Stimulated activated CD4-positive, alpha-beta T cell treated with anti-CD3 and anti-CD28 coated beads, Interleukin-12 subunit alpha, Interleukin-12 subunit beta, amount 100 ng/mL, for 4 hours (primary cell): Measurements from ENCODE around the gene PTK7.
"Not testable (repeated sequence)": the region's sequence is repeated elsewhere in the genome, so short reads cannot be mapped to it uniquely, and the experiment has no call there.

Experiments
- DNase-seq: peaks from one replicate; pipeline ENCODE4 v3.0.0-alpha.2; 2020

Gene PTK7

DNA sequence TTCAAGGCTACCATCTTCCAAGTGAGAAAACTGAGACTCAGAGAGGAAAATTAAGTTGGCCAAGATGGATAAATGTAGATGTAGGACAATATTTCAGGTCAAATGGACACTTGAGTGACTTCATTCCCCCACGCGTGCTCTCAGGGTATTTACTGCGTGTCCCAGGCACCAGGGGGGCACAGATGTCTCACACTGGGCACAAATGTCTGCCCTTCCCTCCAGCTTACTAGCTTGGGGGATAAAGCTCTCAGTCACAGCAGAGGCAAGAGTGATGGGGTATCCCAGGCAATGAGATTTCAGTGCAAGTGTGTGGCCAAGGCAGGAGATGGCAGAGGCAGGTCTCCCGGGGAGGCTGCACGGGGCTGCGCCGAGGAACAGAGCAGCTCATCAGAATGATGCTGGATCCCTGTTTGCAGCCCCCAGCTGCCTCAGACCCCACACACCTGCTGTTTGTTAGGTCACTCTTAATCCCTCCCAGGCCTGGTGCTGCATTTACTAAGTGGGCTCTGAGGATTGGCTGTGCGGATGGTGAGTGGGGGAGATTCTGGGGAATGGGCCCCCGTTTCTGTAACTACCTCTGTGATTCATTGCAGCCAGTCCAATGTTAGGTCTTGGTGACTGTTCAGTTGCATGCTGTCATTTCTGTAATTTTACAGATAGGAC, 44.1 kb downstream of the PTK7 start:
- DNase-seq, result no peak

DNA sequence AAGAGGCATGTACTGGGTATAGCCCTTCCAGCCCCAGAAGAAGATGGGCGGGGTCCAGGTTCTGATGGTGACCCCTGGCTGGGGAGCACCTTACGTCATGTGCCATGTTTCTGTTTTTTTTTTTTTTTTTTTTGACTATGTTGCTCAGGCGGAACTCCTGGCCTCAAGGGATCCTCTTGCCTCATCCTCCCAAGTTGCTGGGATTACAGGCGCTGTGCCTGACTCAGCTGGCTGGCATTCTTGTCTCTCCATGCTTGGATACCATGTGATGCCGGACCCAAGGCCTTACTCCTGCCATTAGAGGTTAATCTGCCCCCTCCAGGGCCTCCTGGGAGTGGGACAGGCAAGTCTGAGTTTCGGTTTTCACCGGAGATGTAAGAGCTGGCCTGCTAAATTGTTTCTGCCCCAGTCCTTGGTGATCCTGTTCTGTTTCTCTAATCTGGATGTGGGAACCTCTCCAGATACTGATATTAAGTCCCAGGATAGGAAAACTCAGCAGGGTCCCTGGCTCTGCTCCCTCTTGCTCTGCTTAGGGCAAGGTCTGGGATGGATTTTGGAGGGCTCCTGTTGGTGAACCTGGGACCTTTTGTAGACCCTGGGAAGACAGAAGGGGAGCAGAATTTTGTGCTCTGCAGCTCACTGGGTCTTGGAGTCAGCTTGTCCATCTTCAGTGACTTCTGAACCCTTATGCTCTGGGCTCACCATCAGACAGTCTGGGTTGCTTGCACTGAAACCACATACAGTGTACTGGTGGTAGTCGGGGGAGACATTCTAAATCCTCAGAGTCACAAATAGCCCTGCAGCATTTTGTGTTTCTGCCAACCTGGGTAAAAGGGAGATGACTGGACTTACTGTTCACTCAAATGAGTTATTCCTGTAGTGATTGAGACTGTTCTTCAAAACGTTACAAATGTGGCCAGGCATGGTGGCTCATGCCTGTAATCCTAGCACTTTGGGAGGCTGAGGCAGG, 45.1 kb downstream of the PTK7 start:
- DNase-seq, result no peak

DNA sequence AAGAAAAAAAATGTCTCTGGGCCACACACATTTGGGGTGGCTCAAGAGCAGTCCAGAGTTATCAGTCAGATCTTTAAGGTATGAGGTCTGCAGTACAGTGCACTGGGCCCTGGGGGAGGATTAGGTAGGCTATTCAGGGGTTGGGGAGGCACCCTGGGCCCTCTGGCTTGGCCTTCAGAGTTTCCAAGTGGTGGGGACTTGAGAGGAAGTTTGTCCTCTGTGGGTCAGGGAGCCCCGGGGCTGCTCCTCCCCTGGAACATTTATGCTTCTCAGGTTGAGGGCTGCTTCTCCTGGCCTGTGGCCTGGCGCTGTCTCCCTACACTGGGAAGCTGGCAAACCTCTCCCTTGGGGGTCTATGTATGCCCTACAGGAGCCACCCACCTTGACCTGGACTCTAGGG, 46.0 kb downstream of the PTK7 start:
- DNase-seq, result no peak

DNA sequence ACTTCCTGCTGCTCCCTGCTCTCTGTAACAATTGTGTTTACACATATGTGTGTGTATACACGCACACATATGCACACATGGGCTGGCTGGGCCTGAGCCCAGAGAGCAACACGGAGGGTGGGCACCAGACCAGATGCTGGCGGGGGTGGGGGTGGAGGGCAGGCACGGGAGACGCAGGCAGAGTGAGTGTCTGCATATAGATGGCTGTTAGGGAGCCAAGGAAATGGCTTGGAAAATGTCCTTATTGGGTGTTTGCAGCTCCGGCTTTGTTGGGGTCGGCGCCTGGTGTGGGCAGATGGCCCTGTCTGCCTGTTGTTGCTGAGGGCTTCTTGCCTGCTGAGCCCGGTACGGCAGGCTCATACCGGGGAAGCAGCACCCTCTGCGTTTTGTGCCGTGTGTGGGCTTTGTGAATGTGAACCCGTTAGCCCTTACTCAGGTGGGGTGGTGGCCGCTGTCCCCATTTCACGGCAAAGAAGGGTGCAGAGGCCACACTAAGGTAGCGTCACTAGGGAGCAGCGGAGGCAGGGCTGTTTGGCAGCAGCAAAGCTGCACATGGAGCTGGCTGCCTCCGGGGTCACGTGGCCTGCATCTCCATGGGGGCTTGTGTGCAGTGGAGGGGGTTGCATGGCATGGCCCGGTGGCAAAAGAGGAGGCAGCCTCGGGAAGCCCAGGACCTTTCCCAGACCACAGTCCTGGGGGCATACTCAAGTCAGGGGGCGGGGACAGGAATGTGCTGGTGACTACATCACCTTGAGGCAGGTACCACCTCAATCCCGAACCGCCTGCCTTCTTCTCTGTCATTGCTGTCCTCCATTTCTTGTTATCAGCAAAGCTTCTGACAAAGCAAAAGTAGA, 47.6 kb downstream of the PTK7 start:
- no peak for DNase-seq

DNA sequence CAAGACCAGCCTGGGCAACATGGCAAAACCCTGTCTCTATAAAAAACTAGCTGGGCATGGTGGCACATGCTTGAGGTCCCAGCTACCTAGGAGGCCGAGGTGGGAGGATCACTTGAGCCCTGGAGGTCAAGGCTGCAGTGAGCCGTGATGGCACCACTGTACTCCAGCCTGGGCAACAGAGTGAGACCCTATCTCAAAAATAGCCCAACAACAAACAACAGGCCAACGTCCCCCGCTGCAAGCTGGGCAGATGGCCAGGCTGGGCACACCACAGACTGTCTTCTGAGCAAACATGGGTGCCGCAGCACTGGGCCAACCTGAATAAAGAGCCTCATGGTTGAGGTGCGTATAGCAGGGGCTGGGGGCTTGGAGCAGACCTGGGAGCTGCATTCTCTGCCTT, 48.4 kb downstream of the PTK7 start:
- DNase-seq, result no peak

DNA sequence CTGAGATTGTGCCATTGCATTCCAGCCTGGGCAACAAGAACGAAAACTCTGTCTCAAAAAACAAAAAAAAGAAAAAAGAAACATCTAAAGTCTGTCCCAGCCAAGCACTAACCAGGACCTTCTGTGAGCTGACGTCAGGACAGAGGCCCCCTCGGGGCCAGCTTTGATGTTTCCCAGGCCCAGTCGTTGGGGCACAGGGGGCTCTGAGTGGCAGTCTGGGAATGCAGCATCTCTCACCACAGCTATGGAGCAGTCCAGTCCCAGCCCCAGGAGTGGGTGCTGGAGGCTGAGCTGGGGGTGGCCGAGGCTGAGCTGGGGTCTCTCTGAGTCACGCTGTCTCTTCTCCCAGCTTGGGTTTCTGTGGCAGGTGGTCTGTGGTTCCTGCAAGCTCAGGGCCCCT, 49.0 kb downstream of the PTK7 start:
- DNase-seq, result no peak

DNA sequence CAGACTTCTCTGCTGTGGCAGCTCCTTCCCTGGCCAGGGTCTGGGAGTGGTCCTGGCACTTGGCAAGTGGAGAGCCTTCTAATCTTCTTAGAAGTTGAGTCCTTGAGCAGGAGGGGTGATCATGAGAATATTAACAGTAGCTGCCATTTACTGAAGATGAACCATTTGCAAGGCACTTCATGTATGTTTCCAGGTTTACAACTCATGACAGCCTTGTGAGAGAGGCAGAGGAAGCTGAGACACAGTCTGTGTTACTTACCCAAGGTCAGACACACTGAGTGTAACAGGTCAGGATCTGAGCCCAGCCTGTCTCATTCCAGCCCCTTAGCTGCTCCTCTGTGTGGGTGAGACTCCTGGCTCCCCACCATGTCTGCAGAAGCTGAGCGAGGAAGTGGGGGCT, 49.4 kb downstream of the PTK7 start:
- DNase-seq, result no peak

DNA sequence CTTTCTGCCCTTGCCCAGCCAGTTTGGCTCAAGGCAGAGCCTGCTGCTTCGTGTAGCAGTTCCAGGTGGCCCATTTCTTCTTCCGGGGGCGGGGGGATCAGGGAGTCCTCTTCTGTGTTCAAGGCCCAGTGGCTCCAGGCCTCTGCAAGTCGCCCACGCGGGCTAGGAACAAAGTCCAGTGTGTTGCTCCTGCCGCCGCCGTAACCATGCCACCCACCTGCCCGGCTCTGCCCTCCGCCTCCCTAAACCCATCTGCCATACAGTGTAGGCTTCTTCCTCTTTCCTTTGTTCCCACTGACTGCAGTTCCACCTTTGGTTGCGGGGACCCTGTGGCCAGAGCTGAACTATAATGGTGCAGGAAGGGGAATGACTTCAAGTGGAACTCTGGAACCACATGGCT, 51.1 kb downstream of the PTK7 start:
- no peak for DNase-seq

DNA sequence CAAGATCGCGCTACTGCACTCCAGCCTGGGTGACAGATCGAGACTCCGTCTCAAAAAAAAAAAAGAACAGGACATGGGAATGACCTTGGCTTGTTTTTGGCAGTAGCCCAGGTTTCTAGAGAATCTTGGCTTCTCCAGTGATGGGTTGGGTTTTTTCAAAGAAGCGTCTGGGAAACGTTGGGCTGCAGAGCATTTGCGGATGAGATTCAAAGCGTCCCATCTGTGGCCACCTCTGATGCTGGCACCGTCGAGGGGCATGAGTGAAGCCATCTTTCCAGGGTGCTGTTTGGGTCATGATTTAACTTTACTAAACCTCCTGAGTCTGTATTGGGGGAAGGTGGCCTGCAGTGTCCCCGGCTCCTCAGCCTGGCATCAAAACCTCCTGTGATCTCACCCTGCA, 51.8 kb downstream of the PTK7 start:
- DNase-seq, result no peak

DNA sequence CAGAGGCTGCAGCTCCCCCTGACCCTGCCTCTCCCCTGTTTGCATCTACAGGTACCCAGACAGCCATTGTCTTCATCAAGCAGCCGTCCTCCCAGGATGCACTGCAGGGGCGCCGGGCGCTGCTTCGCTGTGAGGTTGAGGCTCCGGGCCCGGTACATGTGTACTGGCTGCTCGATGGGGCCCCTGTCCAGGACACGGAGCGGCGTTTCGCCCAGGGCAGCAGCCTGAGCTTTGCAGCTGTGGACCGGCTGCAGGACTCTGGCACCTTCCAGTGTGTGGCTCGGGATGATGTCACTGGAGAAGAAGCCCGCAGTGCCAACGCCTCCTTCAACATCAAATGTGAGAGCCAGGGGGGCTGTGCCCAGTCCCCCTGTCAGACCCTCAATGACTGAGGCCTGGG, 52.8 kb downstream of the PTK7 start:
- no peak for DNase-seq

DNA sequence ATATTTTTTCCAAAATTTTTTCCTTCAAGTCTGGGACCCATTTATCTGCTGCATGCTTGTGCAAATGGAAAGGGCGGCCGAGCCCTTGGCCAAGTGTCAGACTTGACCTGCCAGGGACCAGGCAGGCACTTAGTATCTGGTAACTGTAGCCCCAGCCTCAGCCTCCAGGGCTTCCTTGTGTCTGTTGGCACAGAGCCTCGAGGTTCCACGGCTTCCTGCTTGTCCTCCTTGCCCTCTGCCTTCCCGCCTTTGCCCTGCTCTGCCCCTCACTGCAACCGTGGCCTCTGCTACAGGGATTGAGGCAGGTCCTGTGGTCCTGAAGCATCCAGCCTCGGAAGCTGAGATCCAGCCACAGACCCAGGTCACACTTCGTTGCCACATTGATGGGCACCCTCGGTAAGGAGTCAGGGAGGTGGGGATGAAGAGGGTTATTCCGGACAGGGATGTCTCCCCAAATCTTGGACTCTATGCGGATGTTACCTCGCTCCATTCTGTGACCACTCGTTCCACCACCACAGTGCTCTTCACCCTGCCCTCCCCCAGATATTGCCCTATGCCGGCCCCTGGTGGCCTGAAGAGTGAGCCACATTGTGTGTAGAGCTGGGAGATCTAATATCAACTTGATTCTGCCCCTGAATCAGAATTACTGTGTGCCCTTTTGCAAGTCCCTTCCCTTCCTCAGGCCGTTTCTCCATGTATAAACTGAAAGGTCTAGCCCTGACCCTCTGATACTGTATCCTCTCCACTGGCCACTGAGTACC, 53.5 kb downstream of the PTK7 start:
- DNase-seq, result no peak

DNA sequence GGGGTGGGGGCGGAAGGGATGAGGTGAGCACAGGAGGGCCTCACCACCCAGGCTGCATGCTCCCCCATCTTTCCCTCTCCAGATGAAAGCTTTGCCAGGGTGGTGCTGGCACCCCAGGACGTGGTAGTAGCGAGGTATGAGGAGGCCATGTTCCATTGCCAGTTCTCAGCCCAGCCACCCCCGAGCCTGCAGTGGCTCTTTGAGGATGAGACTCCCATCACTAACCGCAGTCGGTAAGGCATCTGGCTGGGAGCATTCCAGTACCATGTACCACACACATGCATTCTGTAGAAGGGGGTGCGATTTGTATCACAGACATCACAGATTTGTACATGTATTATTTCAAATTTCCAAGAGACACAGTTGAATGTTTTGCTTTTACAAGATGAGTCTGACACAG, 54.3 kb downstream of the PTK7 start:
- DNase-seq, result no peak

DNA sequence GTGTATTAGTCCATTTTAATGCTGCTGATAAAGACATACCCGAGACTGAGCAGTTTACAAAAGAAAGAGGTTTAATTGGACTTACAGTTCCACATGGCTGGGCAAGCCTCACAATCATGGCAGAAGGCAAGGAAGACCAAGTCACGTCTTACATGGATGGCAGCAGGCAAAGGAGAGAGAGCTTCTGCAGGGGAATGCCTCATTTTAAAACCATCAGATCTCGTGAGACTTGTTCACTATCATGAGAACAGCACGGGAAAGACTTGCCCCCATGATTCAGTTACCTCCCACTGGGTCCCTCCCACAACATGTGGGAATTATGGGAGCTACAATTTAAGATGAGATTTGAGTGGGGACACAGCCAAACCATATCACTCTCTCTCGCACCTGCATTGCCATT, 55.3 kb downstream of the PTK7 start:
- DNase-seq, result not testable (repeated sequence)

DNA sequence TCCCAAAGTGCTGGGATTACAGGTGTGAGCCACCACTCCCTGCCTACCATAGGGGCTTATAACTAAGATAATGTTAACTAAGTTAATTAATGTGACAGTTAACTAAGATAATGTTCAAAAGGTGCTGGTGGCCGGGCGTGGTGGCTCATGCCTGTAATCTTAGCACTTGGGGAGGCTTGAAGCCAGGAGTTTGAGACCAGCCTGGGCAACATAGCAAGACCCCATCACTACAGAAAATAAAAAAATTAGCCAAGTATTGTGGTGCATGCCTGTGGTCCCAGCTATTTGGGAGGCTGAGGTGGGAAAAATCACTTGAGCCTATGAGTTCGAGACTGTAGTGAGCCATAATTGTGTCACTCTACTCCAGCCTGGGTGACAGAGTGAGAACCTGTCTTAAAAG, 62.2 kb downstream of the PTK7 start:
- DNase-seq, result no peak

DNA sequence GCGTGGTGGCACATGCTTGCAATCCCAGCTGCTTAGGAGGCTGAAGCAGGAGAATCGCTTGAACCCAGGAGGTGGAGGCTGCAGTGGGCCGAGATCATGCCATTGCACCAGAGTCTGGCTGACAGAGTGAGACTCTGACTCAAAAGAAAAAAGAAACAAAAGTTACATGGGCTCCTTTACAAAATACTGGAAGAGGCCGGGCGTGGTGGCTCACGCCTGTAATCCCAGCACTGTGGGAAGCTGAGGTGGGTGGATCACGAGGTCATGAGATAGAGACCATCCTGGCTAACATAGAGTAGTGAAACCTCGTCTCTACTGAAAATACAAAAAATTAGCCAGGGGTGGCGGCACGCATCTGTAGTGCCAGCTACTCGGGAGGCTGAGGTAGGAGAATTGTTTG, 63.9 kb downstream of the PTK7 start:
- DNase-seq, result not testable (repeated sequence)

DNA sequence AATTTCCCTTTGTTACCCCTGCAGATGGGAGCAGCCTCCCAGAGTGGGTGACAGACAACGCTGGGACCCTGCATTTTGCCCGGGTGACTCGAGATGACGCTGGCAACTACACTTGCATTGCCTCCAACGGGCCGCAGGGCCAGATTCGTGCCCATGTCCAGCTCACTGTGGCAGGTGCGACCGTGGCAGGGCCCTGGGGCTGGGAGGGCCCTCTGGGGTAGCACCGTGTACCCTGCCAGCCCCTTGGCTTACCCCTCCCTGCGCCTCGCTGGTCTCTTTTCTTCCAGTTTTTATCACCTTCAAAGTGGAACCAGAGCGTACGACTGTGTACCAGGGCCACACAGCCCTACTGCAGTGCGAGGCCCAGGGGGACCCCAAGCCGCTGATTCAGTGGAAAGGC, 65.5 kb downstream of the PTK7 start:
- DNase-seq, result no peak

DNA sequence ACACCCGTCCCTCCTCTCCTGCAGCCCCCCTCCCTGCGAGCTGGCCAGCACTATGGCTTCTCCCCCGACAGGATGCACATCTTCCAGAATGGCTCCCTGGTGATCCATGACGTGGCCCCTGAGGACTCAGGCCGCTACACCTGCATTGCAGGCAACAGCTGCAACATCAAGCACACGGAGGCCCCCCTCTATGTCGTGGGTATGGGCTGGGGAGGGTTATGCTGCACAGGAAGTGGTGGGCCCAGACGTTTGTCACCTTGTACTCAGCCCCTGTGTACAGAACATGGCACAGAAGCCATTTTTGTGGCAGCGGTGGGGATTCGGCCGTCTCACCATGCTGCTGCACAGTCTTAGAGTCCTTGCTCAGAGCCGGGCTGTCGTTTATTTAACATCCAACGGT, 66.0 kb downstream of the PTK7 start:
- no peak for DNase-seq

DNA sequence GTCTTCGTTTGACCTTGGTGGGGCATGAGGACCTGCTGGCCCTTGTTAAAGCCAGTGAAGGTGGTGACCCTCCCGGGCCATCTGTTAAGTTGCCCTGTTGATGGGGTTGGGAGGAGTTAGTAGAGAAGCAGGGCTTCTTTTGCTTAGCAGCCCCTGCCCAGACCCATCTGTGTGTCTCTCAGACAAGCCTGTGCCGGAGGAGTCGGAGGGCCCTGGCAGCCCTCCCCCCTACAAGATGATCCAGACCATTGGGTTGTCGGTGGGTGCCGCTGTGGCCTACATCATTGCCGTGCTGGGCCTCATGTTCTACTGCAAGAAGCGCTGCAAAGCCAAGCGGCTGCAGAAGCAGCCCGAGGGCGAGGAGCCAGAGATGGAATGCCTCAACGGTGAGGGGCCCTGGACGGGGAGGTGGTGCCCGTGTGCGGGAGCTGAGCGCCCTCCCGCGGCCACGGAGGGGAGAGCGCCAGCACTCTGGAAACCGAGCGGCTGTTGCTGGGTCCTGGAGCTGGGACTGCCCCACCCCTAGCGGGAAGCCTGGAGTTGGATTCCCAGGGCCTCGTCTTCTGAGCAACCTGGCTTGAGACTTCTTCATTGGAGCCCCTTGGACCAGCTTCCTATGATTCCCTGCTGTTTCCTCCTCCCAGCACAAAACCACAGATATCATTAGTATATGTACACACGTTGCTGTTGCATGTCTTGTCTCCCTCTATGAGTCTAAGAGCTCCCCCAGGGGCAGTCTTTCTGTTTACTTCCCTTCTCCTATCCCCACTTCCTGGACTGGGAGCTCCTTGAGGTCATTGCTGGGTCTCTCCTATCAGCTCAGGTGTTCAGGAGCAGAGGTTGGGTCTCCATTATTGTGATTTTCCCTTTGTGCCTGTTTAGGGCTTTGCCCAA, 67.4 kb downstream of the PTK7 start:
- peak; percentile 69 for DNase-seq

DNA sequence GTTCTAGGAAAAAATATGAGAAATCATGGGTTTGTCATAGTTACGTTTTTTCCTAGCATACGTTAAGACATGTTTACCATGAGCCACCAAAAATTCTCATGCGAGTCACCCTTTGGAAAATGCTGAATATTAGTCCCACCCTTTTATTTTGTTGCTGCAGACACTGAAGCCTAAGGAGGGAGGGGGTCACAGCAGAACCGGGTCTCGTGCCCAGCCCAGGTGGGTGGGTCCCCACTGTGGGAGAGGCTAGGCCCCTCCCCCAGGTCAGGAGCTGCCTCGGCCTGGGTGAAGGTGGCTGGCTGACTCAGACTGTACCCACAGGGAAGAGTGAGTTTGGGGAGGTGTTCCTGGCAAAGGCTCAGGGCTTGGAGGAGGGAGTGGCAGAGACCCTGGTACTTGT, 68.8 kb downstream of the PTK7 start:
- DNase-seq, result no peak

DNA sequence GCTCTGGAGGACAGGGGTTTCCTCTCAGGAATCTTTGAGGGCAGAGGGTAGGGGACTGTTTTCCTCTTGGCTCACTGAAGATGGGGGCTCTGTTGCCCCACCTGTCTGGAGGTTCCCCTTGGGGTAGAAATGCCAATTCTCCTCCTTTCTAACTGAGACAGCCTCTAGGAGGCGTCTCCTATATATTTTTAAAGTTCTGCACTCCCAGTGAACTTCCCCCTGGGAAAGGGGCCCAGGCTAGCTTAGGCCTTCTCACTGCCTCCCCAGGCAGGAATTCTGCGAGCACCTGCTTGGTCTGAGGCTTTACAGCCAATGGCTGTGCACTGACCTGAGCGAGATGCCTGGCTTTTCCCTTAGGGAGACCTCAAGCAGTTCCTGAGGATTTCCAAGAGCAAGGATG, 70.1 kb downstream of the PTK7 start:
- DNase-seq, result no peak
